Loucy (cell line): ENCODE measurements around the gene N4BP2.

Source experiments
- EZH2phosphoT487 ChIP-seq: fragments of 200-600 bp; IDR thresholded peaks from 2 replicates; pipeline ENCODE4 v1.6.1; 2018; ENCODE audit warnings: antibody characterized with exemption, mild to moderate bottlenecking, moderate library complexity, borderline replicate concordance
- TF ChIP-seq, protein P1 (sequence below): fragments of 200-600 bp; sonication (generic); conservative IDR thresholded peaks from 2 replicates; pipeline ENCODE4 v1.5.1; 2014; ENCODE audit warnings: mild to moderate bottlenecking, antibody characterized with exemption, low read length

- TF ChIP-seq, protein P1, sequence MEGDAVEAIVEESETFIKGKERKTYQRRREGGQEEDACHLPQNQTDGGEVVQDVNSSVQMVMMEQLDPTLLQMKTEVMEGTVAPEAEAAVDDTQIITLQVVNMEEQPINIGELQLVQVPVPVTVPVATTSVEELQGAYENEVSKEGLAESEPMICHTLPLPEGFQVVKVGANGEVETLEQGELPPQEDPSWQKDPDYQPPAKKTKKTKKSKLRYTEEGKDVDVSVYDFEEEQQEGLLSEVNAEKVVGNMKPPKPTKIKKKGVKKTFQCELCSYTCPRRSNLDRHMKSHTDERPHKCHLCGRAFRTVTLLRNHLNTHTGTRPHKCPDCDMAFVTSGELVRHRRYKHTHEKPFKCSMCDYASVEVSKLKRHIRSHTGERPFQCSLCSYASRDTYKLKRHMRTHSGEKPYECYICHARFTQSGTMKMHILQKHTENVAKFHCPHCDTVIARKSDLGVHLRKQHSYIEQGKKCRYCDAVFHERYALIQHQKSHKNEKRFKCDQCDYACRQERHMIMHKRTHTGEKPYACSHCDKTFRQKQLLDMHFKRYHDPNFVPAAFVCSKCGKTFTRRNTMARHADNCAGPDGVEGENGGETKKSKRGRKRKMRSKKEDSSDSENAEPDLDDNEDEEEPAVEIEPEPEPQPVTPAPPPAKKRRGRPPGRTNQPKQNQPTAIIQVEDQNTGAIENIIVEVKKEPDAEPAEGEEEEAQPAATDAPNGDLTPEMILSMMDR, result peak; percentile 57
- TF ChIP-seq EZH2phosphoT487, result no peak
Observed at GRCh38 chr4:40056716-40057585, at the start of gene N4BP2.
